CD14-positive monocyte (primary cell): ENCODE results near the gene PDE7B. TPM values are rescaled to one million over a fixed set of nuclear protein-coding genes. Genes with fewer than 3 reads are reported as not detected.

Source experiments
- DNase-seq, 3 donors: peaks; one replicate each; pipeline ENCODE4 v3.0.0-alpha.2; 2011 to 2022
- H2AFZ ChIP-seq: 2 replicates; pipeline ENCODE4 v1.6.0; 2012; ENCODE audit warnings: mild to moderate bottlenecking, low read depth, low read length, inconsistent platforms; ENCODE audit not compliant: insufficient read depth, poor library complexity, severe bottlenecking
- H3K27ac ChIP-seq, 2 donors: 1 replicate in 1 of 2; 2 replicates in 1 of 2; pipeline ENCODE4 v1.5.1; 2012 to 2013; ENCODE audit warnings: low read length in 2 of 2, control low read depth in 1 of 2, inconsistent platforms in 1 of 2, low read depth in 1 of 2, mild to moderate bottlenecking in 1 of 2
- H3K27me3 ChIP-seq, 2 donors: one replicate each; pipeline versions ENCODE4 v1.6.0 to v1.6.1; 2011 to 2013; ENCODE audit warnings: low read length in 2 of 2; ENCODE audit not compliant: control insufficient read depth in 2 of 2, insufficient read depth in 2 of 2
- H3K36me3 ChIP-seq, 2 donors: replicated peaks in 1 of 2; 1 replicate in 1 of 2; 2 replicates in 1 of 2; pipeline versions ENCODE4 v1.5.1 to v1.6.1; 2012 to 2013; ENCODE audit warnings: low read length in 2 of 2, control low read depth in 1 of 2, inconsistent platforms in 1 of 2, mild to moderate bottlenecking in 1 of 2; ENCODE audit not compliant: insufficient read depth in 2 of 2, control insufficient read depth in 1 of 2
- H3K4me1 ChIP-seq, 2 donors: 1 replicate in 1 of 2; 2 replicates in 1 of 2; pipeline versions ENCODE4 v1.5.1 to v1.6.1; 2012 to 2013; ENCODE audit warnings: low read length in 2 of 2, control low read depth in 1 of 2, inconsistent platforms in 1 of 2, mild to moderate bottlenecking in 1 of 2, moderate library complexity in 1 of 2; ENCODE audit not compliant: insufficient read depth in 2 of 2, control insufficient read depth in 1 of 2
- H3K4me2 ChIP-seq: replicated peaks from 2 replicates; pipeline ENCODE3; 2012; ENCODE audit warnings: low read length, moderate library complexity, mild to moderate bottlenecking; ENCODE audit not compliant: poor library complexity, severe bottlenecking; ENCODE audit errors: extremely low read depth
- H3K4me3 ChIP-seq, 3 experiments: fragments of 200-600 bp in 1 of 3; sonication (generic) in 1 of 3; replicated peaks in 1 of 3; 1 replicate in 2 of 3; 2 replicates in 1 of 3; pipeline ENCODE4 v1.5.1; 2011 to 2013; ENCODE audit warnings: low read length in 3 of 3, mild to moderate bottlenecking in 3 of 3, control low read depth in 2 of 3, low read depth in 2 of 3, inconsistent platforms in 1 of 3, moderate library complexity in 1 of 3
- H3K79me2 ChIP-seq: 2 replicates; pipeline ENCODE4 v1.6.0; 2012; ENCODE audit warnings: mild to moderate bottlenecking, control low read depth, inconsistent platforms, low read length, moderate library complexity; ENCODE audit not compliant: insufficient read depth
- H3K9ac ChIP-seq: 2 replicates; pipeline ENCODE4 v1.6.0; 2017; ENCODE audit warnings: low read length, mild to moderate bottlenecking; ENCODE audit not compliant: insufficient read depth, poor library complexity, severe bottlenecking
- H3K9me3 ChIP-seq, 2 donors: replicated peaks in 1 of 2; 1 replicate in 1 of 2; 2 replicates in 1 of 2; pipeline versions ENCODE4 v1.5.1 to v1.6.1; 2012 to 2013; ENCODE audit warnings: low read length in 2 of 2, control low read depth in 1 of 2; ENCODE audit not compliant: control insufficient read depth in 1 of 2, insufficient read depth in 1 of 2
- H4K20me1 ChIP-seq: 2 replicates; pipeline ENCODE4 v1.6.0; 2012; ENCODE audit warnings: mild to moderate bottlenecking, low read length, control low read depth, moderate library complexity; ENCODE audit not compliant: insufficient read depth
- H3K27ac Mint-ChIP-seq, 7 donors: one replicate each; pipeline ENCODE4 v1.8.0; 2020; ENCODE audit warnings: mild to moderate bottlenecking in 7 of 7, mixed read lengths in 7 of 7, moderate library complexity in 6 of 7, inconsistent platforms in 2 of 7
- H3K27me3 Mint-ChIP-seq, 3 donors: one replicate each; pipeline ENCODE4 v1.8.0; 2021 to 2022; ENCODE audit warnings: low read depth in 3 of 3, mild to moderate bottlenecking in 3 of 3, mixed read lengths in 3 of 3, moderate library complexity in 3 of 3, inconsistent platforms in 1 of 3
- H3K36me3 Mint-ChIP-seq, 2 donors: one replicate each; pipeline ENCODE4 v1.8.0; 2020; ENCODE audit warnings: mixed read lengths in 2 of 2, inconsistent platforms in 1 of 2, mild to moderate bottlenecking in 1 of 2
- H3K4me1 Mint-ChIP-seq: one replicate; pipeline ENCODE4 v1.8.0; 2020; ENCODE audit warnings: mild to moderate bottlenecking, mixed read lengths
- H3K4me3 Mint-ChIP-seq, 2 donors: one replicate each; pipeline ENCODE4 v1.8.0; 2020; ENCODE audit warnings: mild to moderate bottlenecking in 2 of 2, mixed read lengths in 2 of 2, moderate library complexity in 1 of 2
- H3K9me3 Mint-ChIP-seq, 7 donors: one replicate each; pipeline ENCODE4 v1.8.0; 2020 to 2022; ENCODE audit warnings: mixed read lengths in 7 of 7, mild to moderate bottlenecking in 6 of 7, moderate library complexity in 6 of 7, inconsistent platforms in 2 of 7
- WGBS: methylation state at CpG from one replicate; pipeline ENCODE4 v1.1.5; 2013; ENCODE audit warnings: missing lambda C conversion rate; ENCODE audit not compliant: insufficient coverage; 5-methylcytosine and 5-hydroxymethylcytosine counted together
- intact Hi-C, 2 donors: fragments of 100-400 bp; cut with micrococcal nuclease; formaldehyde crosslinking; loops; one replicate each; pipeline versions ENCODE4 v1.15.0 to v1.15.1; 2023
- polyA plus RNA-seq, 3 donors: library from polyadenylated mRNA; depleted of rRNA in 1 of 3; unstranded in 2 of 3; stranded (reverse) in 1 of 3; fragments of 300-500 nt in 2 of 3; fragments of >200 nt in 1 of 3; fragmentation: Illumina TruSeq in 2 of 3; gene quantifications; 1 replicate in 2 of 3; 2 replicates in 1 of 3; pipeline ENCODE4 v1.2.3, GENCODE V29; 2012 to 2021
- TF ChIP-seq, protein P1 (sequence below): fragments of 200-600 bp; IDR thresholded peaks from one replicate; pipeline ENCODE4 v1.8.0; 2022; ENCODE audit warnings: antibody characterized with exemption, mild to moderate bottlenecking

The PDE7B gene
- polyA plus RNA-seq, 3 donors = 0.37 to 1.1 (median 0.89) TPM

DNA sequence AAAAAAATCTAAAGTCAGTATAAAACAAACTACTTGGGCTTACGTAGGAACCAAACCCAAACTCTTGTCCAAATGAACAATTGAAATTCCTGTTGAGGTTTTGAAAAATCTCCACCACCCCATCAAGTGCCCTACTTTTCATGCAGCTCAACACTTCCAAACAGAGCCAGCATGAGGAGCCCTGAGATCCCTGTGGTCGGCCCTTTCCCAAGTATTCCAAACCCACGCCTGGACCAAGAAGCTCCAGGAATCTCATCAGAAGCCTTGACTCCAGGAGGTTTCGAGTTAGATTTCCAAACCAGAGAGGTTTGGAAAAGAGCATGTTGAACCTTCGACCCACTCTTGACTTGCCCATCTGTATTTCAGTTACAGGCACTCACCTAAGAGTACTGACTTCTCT lies 219.3 kb downstream of the PDE7B start:
- peaks cover 0 to 2% of the 10 kb centered on the region in 2 donors for H3K36me3 Mint-ChIP-seq
- no peak overlapping the region for H3K27ac Mint-ChIP-seq
- TF ChIP-seq, protein P1, sequence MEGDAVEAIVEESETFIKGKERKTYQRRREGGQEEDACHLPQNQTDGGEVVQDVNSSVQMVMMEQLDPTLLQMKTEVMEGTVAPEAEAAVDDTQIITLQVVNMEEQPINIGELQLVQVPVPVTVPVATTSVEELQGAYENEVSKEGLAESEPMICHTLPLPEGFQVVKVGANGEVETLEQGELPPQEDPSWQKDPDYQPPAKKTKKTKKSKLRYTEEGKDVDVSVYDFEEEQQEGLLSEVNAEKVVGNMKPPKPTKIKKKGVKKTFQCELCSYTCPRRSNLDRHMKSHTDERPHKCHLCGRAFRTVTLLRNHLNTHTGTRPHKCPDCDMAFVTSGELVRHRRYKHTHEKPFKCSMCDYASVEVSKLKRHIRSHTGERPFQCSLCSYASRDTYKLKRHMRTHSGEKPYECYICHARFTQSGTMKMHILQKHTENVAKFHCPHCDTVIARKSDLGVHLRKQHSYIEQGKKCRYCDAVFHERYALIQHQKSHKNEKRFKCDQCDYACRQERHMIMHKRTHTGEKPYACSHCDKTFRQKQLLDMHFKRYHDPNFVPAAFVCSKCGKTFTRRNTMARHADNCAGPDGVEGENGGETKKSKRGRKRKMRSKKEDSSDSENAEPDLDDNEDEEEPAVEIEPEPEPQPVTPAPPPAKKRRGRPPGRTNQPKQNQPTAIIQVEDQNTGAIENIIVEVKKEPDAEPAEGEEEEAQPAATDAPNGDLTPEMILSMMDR = no peak
- H3K4me3 ChIP-seq = no peak overlapping the region
- no peaks in the 10 kb centered on the region for H3K36me3 ChIP-seq
- H3K9me3 Mint-ChIP-seq = peaks cover 0 to 6% (median 0%) of the 10 kb centered on the region in 7 donors
- H3K4me2 ChIP-seq = no peak overlapping the region
- WGBS = 94% methylated on average over 5 of the region's 5 CpGs
- no peaks in the 10 kb centered on the region for H3K79me2 ChIP-seq
- no peak overlapping the region for H3K4me3 Mint-ChIP-seq
- no peaks in the 10 kb centered on the region for H3K27me3 ChIP-seq
- H3K9me3 ChIP-seq = no peaks in the 10 kb centered on the region
- intact Hi-C loops = no loop called here
- H3K9ac ChIP-seq = no peak overlapping the region
- no peak for DNase-seq
- peaks cover 1% of the 10 kb centered on the region for H3K4me1 Mint-ChIP-seq
- H3K27me3 Mint-ChIP-seq = no peaks in the 10 kb centered on the region
- H3K4me1 ChIP-seq = no peaks in the 10 kb centered on the region
- no peaks in the 10 kb centered on the region for H4K20me1 ChIP-seq
- H3K27ac ChIP-seq = no peak overlapping the region
- no peak overlapping the region for H2AFZ ChIP-seq

DNA sequence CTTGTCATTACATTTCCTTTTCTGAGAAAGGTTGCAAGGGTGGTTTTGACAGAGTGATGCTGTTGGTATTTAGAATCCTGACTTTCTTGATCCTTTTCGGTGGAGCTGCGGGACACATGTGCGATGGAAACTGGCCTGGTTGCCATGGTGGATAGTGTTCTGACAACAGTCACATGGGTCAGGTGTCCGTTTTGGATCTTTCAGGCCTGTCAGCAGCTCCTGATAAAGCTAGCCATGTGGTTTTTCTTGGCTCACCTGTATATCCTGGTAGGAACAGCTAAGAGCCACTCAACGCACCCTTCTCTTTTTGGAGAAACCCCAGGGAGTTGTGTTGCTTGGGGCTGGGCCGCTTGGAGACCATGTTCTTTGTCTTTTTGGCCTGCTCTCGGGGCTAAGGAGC lies 221.2 kb downstream of the PDE7B start:
- Histone ChIP-seq H4K20me1 (no peaks in the 10 kb centered on the region), H2AFZ (no peak overlapping the region), H3K4me1 (no peaks in the 10 kb centered on the region), H3K27ac (no peak overlapping the region), H3K9ac (no peak overlapping the region), H3K4me3 (no peak overlapping the region), H3K79me2 (no peaks in the 10 kb centered on the region), H3K36me3 (no peaks in the 10 kb centered on the region), H3K27me3 (no peaks in the 10 kb centered on the region), H3K9me3 (no peaks in the 10 kb centered on the region), H3K4me2 (no peak overlapping the region)
- Mint-ChIP-seq H3K9me3 (peaks cover 0 to 6% (median 0%) of the 10 kb centered on the region in 7 donors), H3K36me3 (peaks cover 0 to 2% of the 10 kb centered on the region in 2 donors), H3K4me3 (no peak overlapping the region), H3K4me1 (no peaks in the 10 kb centered on the region), H3K27me3 (no peaks in the 10 kb centered on the region), H3K27ac (no peak overlapping the region)
- intact Hi-C loops = no loop called here
- TF ChIP-seq, protein P1 = no peak
- WGBS = 100% methylated on average over 5 of the region's 7 CpGs
- no peak for DNase-seq
